Right hindlimb (tissue), 1 donor: ENCODE data around the gene ZPLD1.

Experiments
- DNase-seq: peaks from one replicate; pipeline ENCODE4 v3.0.0-alpha.2; 2018

The ZPLD1 gene

GRCh38 chr3:102434715-102435114 is at the start of gene ZPLD1:
Gene ZPLD1, plus strand, starts transcription at chr3:102435015. Its CDS starts 3,473 bp downstream, at chr3:102438488.
- DNase-seq = no peak

- no peak for DNase-seq
Measured at GRCh38 chr3:102390171-102390864, 44.5 kb upstream of the ZPLD1 start.

GRCh38 chr3:102390916-102391315 is 43.9 kb upstream of the ZPLD1 start:
- DNase-seq = no peak

- no peak for DNase-seq
Measured at GRCh38 chr3:102391491-102391890, 43.3 kb upstream of the ZPLD1 start.

- DNase-seq = no peak
Measured at GRCh38 chr3:102394517-102394916, 40.3 kb upstream of the ZPLD1 start.

GRCh38 chr3:102398176-102398575 is 36.6 kb upstream of the ZPLD1 start:
- DNase-seq = no peak

GRCh38 chr3:102398666-102399065 is 36.1 kb upstream of the ZPLD1 start:
- DNase-seq = no peak

- no peak for DNase-seq
Measured at GRCh38 chr3:102400142-102400541, 34.7 kb upstream of the ZPLD1 start.

- DNase-seq = no peak
Measured at GRCh38 chr3:102400766-102401165, 34.0 kb upstream of the ZPLD1 start.

GRCh38 chr3:102410616-102411015 is 24.2 kb upstream of the ZPLD1 start:
- DNase-seq = no peak

- no peak for DNase-seq
Measured at GRCh38 chr3:102415553-102415952, 19.3 kb upstream of the ZPLD1 start.

- DNase-seq = no peak
Measured at GRCh38 chr3:102419786-102420185, 15.0 kb upstream of the ZPLD1 start.

GRCh38 chr3:102441832-102442231 is 7.0 kb downstream of the ZPLD1 start:
- no peak for DNase-seq

- no peak for DNase-seq
Measured at GRCh38 chr3:102443021-102443420, 8.2 kb downstream of the ZPLD1 start.

GRCh38 chr3:102444101-102444500 is 9.3 kb downstream of the ZPLD1 start:
- DNase-seq = no peak

GRCh38 chr3:102447272-102447671 is 12.5 kb downstream of the ZPLD1 start:
- no peak for DNase-seq

GRCh38 chr3:102449341-102449740 is 14.5 kb downstream of the ZPLD1 start:
- DNase-seq = no peak

GRCh38 chr3:102449930-102450329 is 15.1 kb downstream of the ZPLD1 start:
- no peak for DNase-seq

GRCh38 chr3:102450976-102451375 is 16.2 kb downstream of the ZPLD1 start:
- no peak for DNase-seq

- no peak for DNase-seq
Measured at GRCh38 chr3:102451543-102451942, 16.7 kb downstream of the ZPLD1 start.

- DNase-seq = no peak
Measured at GRCh38 chr3:102454181-102454580, 19.4 kb downstream of the ZPLD1 start.

GRCh38 chr3:102457644-102458043 is 22.8 kb downstream of the ZPLD1 start:
- no peak for DNase-seq

GRCh38 chr3:102460579-102460978 is 25.8 kb downstream of the ZPLD1 start:
- no peak for DNase-seq

GRCh38 chr3:102464261-102464660 is 29.4 kb downstream of the ZPLD1 start:
- DNase-seq = no peak

GRCh38 chr3:102466001-102466400 is 31.2 kb downstream of the ZPLD1 start:
- no peak for DNase-seq
